ENCODE data around the gene CD2AP. TPM values are rescaled to one million over a fixed set of nuclear protein-coding genes. Genes with fewer than 3 reads are reported as not detected.
"Not testable (repeated sequence)": the region's sequence is repeated elsewhere in the genome, so short reads cannot be mapped to it uniquely, and the experiment has no call there.

The CD2AP gene
- polyA plus RNA-seq, 1 donor: 9.2 TPM

DNA sequence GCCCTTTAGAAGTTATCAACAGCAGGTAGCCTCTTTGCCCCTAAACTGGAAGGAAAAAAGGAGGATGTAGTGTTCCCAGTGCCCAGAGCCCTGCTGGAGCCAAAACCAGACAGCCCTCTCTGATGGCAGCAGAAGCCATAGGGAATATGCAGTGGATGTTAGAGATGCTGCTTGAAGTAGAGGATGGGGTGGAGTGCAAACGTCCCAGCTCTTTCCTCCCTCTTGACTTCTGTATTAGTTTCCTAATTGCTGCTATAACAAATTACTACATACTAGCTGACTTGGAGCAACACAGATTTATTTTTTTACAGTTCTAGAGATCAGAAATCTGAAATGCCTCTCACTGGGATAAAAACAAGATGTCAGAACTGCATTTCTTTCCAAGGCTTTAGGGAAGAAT lies 12.5 kb upstream of the CD2AP start:
- no peak for DNase-seq

DNA sequence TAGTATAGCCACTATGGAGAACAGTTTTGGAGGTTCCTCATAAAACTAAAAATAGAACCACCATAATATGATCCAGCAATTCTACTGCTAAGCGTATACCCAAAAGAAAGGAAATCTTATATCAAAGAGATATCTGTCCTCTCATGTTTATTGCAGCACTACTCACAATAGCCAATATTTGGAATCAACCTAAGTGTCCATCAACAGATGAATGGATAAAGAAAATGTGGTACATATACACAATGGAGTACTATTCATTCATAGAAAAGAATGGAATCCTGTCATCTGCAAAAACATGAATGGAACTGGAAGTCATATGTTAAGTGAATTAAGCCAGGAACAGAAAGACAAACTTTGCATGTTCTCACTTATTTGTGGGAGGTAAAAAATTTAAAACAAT lies 5.7 kb upstream of the CD2AP start:
- no peak for DNase-seq

- no peak for DNase-seq
Measured at GRCh38 chr6:47473791-47474346, 3.7 kb upstream of the CD2AP start.

DNA sequence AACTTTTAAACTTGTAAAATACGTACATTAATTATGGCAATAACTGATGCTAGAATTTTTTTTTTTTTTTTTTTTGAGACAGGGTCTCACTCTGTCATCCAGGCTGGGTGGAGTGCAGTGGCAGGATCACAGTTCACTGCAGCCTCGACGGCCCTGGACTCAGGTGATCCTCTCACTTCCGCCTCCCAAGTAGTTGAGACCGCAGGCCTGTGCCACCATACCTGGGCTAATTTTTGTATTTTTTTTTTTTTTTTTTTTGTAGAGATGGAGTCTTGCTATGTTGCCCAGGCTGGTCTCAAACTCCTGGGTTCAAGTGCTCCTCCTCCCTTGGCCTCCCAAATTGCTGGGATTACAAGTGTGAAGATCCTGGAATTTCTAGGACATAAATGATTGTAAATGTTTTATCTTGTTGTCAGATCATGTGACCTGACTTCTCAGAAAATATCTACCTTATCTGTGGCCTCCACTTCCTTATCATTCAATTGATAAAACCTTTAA lies 2.2 kb upstream of the CD2AP start:
- no peak for DNase-seq

DNA sequence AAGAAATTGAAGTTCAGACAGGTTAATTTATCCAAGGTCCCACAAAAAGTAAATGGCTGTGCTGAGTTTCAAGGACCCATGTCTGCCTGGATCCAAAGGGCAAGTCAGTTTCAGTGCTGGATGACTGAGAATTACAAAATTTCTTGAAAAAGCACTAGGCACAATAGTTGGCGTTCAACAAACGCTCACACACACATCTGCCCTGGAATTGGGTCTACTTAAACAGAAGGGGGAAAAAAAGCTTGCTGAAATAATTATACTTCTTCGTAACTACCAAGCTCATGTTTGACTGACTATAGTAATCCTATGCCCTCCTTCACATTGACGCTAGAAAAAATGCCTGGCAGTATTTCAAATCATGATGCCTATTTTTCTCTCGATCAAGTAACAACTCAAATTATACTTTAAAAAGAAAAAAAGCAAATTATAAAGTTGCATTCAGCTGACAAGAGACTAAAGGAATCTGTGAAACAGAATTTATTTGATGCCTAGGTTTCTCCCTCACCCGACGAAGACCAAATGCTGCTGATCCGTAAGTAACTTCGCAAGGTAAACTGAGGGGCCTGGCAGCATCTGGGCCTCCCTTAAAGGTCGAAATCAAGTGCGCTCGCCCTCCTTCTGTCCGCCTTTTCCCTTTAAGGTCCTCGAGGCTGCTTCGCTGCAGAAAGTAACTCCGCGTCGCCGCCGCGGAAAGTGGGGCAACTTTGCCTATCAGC lies 650 bp upstream of the CD2AP start:
- no peak for DNase-seq

GRCh38 chr6:47478233-47479139 lies 897 bp downstream of the CD2AP start:
- DNase-seq: peak; percentile 38

DNA sequence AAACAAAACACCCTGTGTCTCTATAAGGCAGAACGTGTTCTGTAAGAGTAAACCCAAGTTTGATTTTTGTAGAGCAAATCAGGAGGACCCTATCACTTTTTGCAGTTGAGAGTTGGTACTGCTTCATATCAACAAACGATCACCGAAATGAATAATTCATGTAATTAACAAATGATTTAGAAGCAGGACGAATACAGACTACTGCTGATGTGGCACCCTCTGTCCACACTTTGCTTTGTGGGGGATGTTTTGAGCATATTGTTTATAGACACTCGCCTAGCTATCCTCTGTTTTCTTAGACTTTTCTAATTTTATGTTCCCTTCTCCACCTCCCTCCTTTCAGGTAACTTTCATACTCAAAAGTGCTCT lies 1.5 kb downstream of the CD2AP start:
- no peak for DNase-seq

GRCh38 chr6:47479874-47480273 lies 2.3 kb downstream of the CD2AP start:
- DNase-seq: no peak

GRCh38 chr6:47481213-47481612 lies 3.6 kb downstream of the CD2AP start:
- DNase-seq: not testable (repeated sequence)

GRCh38 chr6:47481806-47482205 lies 4.2 kb downstream of the CD2AP start:
- no peak for DNase-seq

DNA sequence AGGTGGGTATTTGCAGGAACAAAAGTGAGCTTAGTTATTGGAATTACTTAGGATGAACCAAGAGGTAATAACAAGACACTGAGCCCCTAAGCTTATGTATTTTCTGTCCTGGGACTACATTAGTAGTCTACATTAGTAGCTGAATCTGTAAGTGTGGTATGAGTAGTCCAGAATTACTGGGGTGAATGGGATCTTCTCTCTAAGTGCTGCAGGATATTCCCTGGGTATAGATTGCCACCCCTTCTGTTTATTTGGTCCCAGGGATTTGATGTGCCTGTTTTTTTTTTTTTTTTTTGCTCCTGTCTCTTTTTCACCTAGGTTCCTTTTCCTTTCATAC lies 5.9 kb downstream of the CD2AP start:
- DNase-seq: no peak

DNA sequence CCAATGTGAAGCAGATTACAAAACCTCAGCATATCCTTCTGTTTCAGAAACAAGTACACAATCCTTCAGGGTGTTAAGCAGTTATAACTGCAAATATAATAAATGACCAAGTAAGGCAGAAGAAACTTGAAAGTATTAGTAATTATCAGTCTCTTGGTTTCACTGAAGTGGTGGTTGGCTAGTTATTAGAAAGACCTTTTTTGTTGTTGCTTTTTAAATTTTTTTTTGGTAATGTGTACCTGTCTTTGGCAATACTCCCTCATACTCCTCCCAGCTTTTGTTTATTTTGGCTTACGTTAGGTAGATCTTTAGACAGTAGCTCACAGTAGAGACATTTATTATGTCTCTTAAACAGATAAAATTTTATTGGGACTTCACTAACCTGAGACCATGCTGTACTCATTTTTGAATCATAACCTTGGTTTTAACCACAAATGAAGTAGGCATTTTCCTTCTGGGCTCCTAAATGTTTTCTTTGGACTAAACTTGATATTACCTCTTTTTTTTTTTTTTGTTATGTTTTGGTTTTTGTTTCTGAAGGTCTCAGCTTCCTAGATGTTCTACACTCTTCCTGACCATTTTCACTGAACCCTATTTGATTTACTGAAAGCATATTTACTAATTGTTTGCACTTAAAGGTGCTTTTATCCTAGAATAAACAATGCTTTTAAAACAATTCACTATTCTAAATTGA lies 6.4 kb downstream of the CD2AP start:
- no peak for DNase-seq

DNA sequence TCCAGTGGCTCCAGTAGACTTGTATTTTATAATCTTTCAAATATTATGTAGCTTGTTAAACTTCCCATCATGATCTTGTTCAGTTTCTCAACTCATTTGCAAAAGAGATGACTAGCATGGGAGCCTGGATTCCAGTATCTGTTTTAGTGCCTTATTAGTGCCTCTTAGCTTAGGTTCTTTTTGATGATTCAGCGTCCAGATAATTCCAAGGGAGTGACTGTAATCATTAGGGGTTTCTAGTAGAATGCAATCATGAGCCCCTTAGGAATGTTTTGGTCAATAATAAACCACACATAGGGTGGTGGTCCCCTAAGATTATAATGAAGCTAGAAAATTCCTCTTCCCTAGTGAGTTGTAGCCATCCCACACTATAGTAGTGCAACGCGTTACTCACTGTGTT lies 7.0 kb downstream of the CD2AP start:
- no peak for DNase-seq

GRCh38 chr6:47485083-47485482 lies 7.5 kb downstream of the CD2AP start:
- no peak for DNase-seq

GRCh38 chr6:47485491-47486135 lies 8.0 kb downstream of the CD2AP start:
- no peak for DNase-seq

DNA sequence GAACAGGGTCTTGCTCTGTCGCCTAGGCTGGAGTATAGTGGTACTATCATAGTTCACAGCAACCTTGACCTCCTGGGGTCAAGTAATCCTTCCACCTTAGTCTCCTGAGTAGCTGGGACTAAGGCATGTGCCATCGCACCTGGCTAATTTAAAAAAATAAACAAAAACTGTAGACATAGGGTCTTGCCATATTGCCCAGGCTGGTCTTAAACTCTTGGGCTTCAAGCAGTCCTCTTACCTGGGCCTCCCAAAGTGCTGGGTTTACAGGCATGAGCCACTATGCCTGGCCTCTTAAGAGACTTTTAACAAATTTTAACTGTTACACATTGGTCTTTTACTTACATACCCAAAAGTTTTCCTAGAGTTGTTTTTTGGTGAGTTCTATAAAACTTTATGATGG lies 12.4 kb downstream of the CD2AP start:
- DNase-seq: no peak

DNA sequence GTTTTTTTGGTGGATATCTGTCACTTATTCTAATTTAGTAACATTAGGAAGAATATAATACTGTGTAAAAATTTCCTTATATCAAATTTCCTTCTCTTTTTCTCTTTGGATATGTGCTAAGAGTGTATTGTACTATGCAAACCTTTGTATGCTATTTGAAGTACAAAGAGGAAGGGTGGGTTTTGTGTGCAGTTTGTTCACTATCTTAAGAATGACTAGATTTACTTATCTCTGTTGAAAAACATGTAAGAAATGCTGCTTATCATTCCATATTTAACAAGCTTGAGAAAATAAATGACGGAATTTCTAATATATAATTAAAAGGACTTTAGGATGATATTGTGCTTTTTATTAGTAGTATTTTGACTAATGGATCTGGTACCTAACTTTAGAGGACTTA lies 13.1 kb downstream of the CD2AP start:
- no peak for DNase-seq

GRCh38 chr6:47492355-47492754 lies 14.8 kb downstream of the CD2AP start:
- no peak for DNase-seq

- DNase-seq: no peak
Measured at GRCh38 chr6:47495207-47495606, 17.6 kb downstream of the CD2AP start.

DNA sequence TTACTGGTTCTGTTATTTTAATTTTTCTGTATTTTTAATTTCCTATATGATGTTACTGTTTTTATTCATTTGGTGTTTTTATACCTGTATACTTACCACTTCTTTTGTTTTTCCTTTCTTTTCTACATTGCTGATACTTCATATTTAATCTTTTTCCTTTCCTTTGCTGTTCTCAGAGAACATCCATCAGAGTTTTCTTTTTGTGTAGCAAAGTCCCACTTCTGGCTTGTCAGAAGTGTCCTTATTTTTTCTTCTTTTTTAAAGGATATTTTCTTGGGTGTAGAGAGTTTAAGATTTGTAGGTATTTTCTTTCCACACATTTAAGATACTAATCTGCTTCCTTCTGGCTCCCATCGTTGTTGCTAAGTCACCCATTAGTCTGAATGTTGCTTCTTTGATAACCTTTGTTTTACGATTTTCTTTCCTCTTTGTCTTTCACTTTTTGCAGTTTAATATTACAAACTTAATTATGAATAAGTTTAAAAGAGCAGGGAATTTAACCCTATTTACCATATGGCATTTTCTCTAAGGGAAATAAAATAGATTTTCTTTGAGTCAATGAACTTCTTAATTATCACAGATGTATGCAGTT lies 18.5 kb downstream of the CD2AP start:
- DNase-seq: no peak

GRCh38 chr6:47496935-47497579 lies 19.5 kb downstream of the CD2AP start:
- no peak for DNase-seq

DNA sequence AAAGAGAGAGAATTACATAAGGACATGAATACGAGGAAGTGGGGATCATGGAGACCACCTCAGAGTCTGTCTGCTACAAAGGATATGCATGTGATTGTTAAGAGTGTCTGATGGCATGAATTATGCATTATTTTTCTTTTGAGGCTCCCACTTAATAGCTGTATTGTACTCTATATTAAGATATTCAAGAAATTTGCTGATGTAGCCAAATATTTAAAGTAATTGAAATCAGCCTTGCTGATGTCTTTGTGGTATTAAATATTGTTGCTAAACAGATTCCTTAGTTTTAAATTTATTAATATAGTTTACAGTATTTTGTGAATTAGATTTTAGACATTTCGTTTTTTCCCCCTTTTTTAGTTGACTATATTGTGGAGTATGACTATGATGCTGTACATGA lies 25.3 kb downstream of the CD2AP start:
- no peak for DNase-seq
